DND-41 (cell line): Measurements from ENCODE around the gene SEPHS1.

Experiments used
- EZH2 ChIP-seq: IDR thresholded peaks from 3 replicates; pipeline ENCODE4 v1.6.1; 2012; ENCODE audit warnings: borderline replicate concordance, low read depth, mild to moderate bottlenecking, moderate library complexity, low read length, inconsistent platforms; ENCODE audit not compliant: severe bottlenecking
- TF ChIP-seq, protein P1 (sequence below): IDR thresholded peaks from 2 replicates; pipeline ENCODE4 v1.5.1; 2012; ENCODE audit warnings: borderline replicate concordance, low read length, moderate library complexity, mild to moderate bottlenecking; ENCODE audit not compliant: poor library complexity, severe bottlenecking; ENCODE audit errors: extremely low read depth

DNA sequence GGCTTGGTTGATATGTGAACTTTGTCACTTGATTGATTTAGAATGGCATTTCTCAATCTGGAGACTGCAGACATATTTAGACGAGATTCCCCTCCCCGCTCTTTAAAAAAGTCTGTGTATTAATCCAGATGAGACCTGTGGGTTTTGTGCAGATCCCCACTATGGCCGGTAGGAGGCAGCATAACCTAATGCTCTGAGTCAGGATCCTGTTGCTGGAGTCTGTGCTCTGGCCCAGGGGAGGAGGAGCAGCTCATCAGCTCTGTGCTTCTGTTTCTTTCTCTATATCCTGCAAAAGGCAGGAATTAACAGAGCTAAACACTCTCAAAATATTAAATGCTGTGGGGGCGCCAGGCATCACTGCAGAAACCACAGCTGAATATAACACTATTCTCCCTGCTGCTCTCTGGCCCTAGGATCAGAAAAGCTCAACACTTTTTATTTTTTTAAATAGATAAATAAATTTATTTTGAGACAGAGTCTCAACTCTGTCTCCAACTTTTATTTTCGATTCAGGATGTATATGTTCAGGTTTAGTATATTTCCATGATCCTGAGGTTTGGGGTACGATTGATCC, 23.9 kb upstream of the SEPHS1 start:
- TF ChIP-seq, protein P1, sequence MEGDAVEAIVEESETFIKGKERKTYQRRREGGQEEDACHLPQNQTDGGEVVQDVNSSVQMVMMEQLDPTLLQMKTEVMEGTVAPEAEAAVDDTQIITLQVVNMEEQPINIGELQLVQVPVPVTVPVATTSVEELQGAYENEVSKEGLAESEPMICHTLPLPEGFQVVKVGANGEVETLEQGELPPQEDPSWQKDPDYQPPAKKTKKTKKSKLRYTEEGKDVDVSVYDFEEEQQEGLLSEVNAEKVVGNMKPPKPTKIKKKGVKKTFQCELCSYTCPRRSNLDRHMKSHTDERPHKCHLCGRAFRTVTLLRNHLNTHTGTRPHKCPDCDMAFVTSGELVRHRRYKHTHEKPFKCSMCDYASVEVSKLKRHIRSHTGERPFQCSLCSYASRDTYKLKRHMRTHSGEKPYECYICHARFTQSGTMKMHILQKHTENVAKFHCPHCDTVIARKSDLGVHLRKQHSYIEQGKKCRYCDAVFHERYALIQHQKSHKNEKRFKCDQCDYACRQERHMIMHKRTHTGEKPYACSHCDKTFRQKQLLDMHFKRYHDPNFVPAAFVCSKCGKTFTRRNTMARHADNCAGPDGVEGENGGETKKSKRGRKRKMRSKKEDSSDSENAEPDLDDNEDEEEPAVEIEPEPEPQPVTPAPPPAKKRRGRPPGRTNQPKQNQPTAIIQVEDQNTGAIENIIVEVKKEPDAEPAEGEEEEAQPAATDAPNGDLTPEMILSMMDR: peak; percentile 98
- no peak for TF ChIP-seq EZH2
